GM21447 (cell line): ENCODE measurements around the gene TNFRSF4.

Experiments
- ATAC-seq: cut with Tn5 transposase; IDR thresholded peaks from one replicate; pipeline ENCODE4 v1.9.1; 2021; ENCODE audit not compliant: unreplicated experiment

Gene TNFRSF4

DNA sequence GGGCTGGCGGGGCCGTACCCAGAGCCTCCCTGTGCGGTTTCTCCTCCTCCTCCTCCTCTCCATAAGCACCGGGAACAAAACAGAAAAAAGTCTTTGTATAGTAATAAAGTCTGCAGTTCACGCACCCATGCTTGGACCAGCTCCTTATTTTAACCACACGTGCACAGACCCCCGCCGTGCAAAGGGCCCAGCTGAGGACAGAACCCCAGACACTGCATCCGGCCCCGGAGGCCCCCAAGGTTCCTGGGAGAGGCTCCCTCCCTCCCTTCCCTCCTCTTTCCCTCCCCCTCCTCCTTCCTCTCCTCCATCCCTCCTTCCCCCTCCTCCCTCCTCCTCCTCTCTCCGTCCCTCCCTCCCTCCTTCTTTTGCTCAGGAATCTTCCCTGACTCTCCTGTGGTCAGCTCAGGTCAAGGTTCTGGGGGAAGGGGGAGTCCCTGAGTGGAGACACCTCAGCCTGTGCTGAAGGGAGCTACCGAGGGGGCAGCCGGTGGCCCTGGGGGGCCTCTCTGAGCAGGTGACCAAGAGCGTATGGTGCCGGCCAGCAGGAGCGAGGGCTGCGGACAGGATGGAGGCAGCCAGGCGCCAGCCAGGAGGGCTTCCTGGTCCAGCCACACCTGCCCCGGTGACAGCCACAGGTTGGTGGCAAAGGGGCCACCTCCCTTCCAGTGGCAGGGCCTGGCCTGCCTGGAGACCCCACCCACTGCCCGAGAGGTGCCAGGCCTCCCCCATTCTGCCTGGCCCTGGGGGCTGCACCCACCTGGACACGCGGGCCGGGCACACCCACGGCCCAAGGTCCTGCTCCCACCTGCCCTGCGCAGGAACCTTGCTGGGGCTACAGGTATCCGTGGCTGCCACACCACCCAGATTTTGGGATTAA, 43.5 kb downstream of the TNFRSF4 start:
- ATAC-seq, result no peak

DNA sequence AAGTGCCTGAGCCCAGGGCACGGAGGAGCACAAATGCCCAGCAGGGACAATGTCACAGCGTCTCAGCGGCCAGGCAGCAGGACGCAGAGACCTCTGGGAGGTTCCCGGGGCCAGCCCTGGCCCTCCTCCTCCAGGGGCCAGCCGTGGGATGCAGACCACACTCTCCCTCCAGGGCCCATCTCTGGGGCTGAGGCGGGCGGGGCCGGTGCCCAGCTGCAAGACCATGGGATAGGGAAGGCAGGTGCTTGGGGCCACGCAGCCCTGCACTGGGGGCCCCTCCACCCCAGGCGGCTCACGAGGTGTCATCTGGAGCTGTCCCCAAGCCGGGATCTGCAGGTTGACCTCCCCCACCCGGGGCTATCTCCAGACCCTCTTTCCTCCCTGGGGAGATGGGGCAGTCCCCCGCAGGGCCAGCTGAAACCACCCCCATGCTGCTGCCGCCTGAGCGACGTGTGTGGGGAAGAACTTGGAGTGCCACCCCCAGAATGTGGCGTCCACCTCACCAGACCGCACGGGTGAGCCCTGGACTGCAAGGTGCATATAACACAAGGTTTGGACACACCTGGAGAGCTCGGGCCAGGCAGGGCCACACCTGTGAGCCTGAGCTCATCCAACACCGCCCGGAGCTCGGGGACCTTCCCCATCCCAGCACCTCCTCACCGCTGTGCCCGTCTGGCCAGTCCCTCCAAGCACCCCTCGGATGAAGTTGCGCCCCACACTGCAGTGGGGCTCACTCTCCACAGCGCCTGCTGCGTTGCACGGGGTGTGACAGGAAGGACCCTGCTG, 44.3 kb downstream of the TNFRSF4 start:
- no peak for ATAC-seq

- ATAC-seq, result no peak
Observed at GRCh38 chr1:1168451-1169411, 45.2 kb downstream of the TNFRSF4 start.

GRCh38 chr1:1167841-1168450, 46.0 kb downstream of the TNFRSF4 start:
- ATAC-seq, result no peak

DNA sequence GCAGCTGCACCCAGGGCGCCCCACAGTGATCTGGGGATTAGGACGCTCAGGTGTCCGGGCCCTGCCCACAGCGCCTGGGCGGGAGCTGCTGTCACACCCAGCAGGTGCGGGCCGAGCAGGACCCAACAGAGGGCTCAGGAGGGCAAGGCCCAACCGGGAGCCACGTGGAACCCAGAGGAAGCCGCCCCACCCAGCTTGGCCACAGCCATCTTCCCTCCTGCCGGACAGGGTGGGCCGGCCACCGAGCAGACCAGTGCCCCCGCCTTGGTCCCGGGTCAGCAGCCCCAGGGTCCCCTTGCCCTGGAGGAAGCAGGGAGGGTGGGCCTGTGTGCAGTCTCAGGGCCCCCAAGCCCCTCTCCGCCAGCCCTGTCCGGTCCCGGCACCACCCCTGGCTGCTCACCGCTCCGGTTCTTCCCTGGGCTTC, 46.5 kb downstream of the TNFRSF4 start:
- no peak for ATAC-seq

DNA sequence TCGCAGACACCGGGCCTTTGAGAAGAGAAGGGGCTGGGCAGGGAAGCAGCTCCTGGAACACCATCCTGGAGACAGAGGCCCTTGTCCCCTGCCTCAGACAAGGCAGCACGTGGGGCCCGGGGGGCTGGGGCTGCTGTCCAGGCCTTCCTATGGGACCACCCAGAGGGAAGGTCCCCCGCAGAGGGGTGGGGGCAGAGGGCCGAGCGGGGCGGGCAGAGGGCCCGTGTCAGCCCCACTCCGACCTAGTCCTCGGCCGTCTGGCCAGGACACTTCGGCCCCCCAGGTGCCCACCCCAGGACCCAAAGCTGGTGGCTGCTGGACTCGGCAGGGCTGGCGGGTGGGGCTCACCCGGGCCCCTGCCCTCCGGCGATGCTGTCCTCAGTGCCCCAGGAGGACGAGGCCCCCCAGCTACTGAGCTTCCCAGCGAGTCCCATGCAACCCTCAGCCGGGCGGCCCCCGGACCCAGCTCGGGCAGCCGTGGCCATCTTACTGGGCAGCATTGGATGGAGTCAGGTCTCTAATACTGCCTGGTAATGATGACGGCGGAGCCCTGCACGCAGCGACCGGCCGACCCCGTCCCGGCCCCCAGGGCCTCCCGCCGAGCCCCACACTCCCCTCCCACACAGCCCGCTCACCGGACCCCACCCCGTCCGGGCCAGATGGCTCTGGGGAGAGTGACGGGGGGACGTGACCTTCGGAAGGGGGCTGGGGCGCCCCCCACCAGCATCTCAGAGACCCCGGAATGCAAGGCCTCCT, 47.1 kb downstream of the TNFRSF4 start:
- no peak for ATAC-seq

DNA sequence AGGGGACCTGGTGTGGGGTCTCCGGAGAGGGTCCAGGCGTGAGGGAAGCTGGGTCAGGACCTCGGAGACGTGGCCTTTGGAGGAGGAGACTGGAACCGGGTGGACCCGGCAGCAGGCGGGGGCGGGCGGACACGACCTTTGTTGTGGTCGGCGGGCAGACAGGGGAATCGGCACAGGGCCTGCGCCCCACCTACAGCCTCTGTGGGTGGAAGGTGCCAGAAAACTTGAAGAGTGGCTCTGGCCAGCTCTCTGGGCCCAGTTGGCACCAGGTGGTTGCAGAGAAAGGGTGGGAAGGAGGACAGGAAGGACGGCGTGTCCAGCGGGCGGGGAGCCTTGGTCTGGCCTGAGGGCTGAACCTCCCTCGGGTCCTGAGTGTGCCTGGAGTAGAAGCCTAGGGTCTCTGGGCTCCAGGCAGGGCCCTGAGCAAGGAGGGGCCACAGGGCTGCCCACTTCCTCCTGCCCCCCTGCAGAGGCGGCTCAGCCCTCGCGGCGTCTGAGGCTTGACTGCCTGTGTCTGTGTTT, 48.0 kb downstream of the TNFRSF4 start:
- no peak for ATAC-seq

- ATAC-seq, result no peak
Observed at GRCh38 chr1:1165485-1165884, 48.5 kb downstream of the TNFRSF4 start.

GRCh38 chr1:1164701-1165451, 49.1 kb downstream of the TNFRSF4 start:
- no peak for ATAC-seq

GRCh38 chr1:1164361-1164700, 49.6 kb downstream of the TNFRSF4 start:
- ATAC-seq, result no peak

DNA sequence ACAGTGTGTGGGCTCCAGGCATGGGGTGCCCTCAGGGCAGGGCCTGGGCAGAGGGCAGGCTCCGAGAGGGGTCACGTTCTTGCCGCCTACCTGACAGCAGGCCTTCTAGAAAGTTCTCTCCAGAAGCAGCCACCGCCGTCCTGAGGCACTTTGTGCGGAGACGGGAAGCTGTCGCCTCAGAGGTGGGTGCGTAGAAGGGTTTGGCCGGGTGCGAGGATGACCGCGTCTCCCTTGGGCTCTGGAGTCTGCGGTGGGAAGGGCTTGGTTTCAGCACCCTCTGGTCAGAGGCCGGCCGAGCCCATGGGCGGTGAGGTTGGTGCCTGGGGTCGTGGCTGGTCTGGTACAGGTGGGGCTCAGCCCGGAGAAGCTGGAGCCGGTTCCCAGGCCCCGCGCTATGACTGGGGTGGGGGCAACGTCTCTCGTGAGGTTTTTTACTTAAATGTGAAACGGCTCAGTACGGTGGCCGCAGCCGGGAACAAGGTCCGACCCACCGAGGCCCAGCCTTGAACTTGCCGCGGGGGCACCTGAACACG, 50.3 kb downstream of the TNFRSF4 start:
- ATAC-seq, result no peak

- no peak for ATAC-seq
Observed at GRCh38 chr1:1162597-1163537, 51.1 kb downstream of the TNFRSF4 start.

DNA sequence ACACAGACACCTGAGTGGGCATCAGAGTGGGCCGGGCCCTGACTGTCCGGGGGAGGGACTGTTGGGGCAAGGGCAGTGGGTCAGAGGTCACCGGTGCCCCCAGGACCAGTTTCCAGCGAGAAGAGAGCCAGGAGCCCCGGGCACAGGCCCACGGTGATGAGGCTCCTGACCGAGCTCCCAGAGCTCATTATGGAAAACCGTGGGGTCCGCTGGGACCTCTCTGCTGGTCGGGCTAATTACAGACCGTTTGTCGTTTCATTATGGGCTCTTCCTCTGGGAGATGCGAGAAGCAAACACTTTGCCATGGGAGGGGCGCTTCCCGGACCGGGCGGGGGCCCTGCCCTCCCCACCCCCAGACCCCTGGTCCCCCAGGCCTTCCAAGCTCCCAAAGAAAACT, 52.3 kb downstream of the TNFRSF4 start:
- ATAC-seq, result no peak
